ENCODE data around the gene PLXNA1.

GRCh38 chr3:126964950-126965349, 18.0 kb upstream of the PLXNA1 start:
- no peak for TF ChIP-seq CTCF (IDR thresholded peaks at IDR 0.05)
- no peak for TF ChIP-seq ZFX (IDR thresholded peaks at IDR 0.05; ENCODE audit: borderline replicate concordance)

Data from 22Rv1 (cell line).